Upper lobe of left lung (tissue), 4 donors: Measurements from ENCODE around the gene WDR12.
"Not testable (repeated sequence)": the region's sequence is repeated elsewhere in the genome, so short reads cannot be mapped to it uniquely, and the experiment has no call there.

Experiments
- CTCF ChIP-seq, 6 experiments: fragments of 450-650 bp in 4 of 6; fragments of 200-600 bp in 2 of 6; sonication (generic) in 2 of 6; IDR thresholded peaks; one replicate each; pipeline ENCODE4 v1.5.1; 2016 to 2019; ENCODE audit warnings: antibody characterized with exemption in 6 of 6
- POLR2AphosphoS5 ChIP-seq, 2 donors: sonication (generic); formaldehyde crosslinking; IDR thresholded peaks; one replicate each; pipeline ENCODE4 v1.5.1; 2017; ENCODE audit warnings: antibody characterized with exemption in 2 of 2

GRCh38 chr2:202949333-202949732, 37.9 kb upstream of the WDR12 start:
- TF ChIP-seq POLR2AphosphoS5, CTCF (IDR thresholded peaks at IDR 0.05): not testable (repeated sequence)
